Esophagus squamous epithelium (tissue), 5 donors: ENCODE measurements around the gene SMC4. TPM values are rescaled to one million over a fixed set of nuclear protein-coding genes. Genes with fewer than 3 reads are reported as not detected.

Experiments
- DNase-seq: peaks from one replicate; lab custom pipeline; 2025; lab: John Stamatoyannopoulos, UW
- H3K27ac ChIP-seq, 4 donors: fragments of 200-600 bp; sonication (generic); one replicate each; pipeline ENCODE4 v1.5.1; 2016 to 2019; ENCODE audit warnings: mild to moderate bottlenecking in 1 of 4
- H3K27me3 ChIP-seq, 4 donors: fragments of 200-600 bp; sonication (generic); 1 replicate in 3 of 4; 2 replicates in 1 of 4; pipeline versions ENCODE4 v1.5.1 to v1.6.0; 2017 to 2021; ENCODE audit warnings: antibody characterized with exemption in 1 of 4
- H3K36me3 ChIP-seq, 3 donors: fragments of 200-600 bp; sonication (generic); one replicate each; pipeline ENCODE4 v1.5.1; 2016 to 2019
- H3K4me1 ChIP-seq, 3 donors: fragments of 200-600 bp; sonication (generic); one replicate each; pipeline ENCODE4 v1.5.1; 2017 to 2019
- H3K4me3 ChIP-seq, 4 donors: fragments of 200-600 bp; sonication (generic); 1 replicate in 3 of 4; 2 replicates in 1 of 4; pipeline ENCODE4 v1.5.1; 2016 to 2019; ENCODE audit warnings: mild to moderate bottlenecking in 2 of 4, moderate library complexity in 1 of 4
- H3K9me3 ChIP-seq, 3 donors: fragments of 200-600 bp; sonication (generic); one replicate each; pipeline ENCODE4 v1.5.1; 2016 to 2019
- POLR2A ChIP-seq, 4 donors: fragments of 450-650 bp; IDR thresholded peaks; one replicate each; pipeline ENCODE4 v1.6.1; 2017; ENCODE audit warnings: antibody characterized with exemption in 4 of 4, mild to moderate bottlenecking in 4 of 4, moderate library complexity in 3 of 4
- WGBS, 2 donors: methylation state at CpG; one replicate each; pipeline ENCODE4 v1.1.5; 2018; 5-methylcytosine and 5-hydroxymethylcytosine counted together
- intact Hi-C: fragments of 100-400 bp; cut with DNase I; formaldehyde crosslinking; loops from one replicate; pipeline ENCODE4 v1.15.0; 2022
- total RNA-seq, 4 donors: library from RNA; depleted of rRNA; stranded (reverse); fragments of >200 nt; gene quantifications; one replicate each; pipeline ENCODE4 v1.1.0, GENCODE V29; 2016
- TF ChIP-seq, protein P1 (sequence below), 6 experiments: fragments of 450-650 bp in 4 of 6; fragments of 200-600 bp in 2 of 6; sonication (generic) in 2 of 6; IDR thresholded peaks; one replicate each; pipeline ENCODE4 v1.5.1; 2016 to 2019; ENCODE audit warnings: antibody characterized with exemption in 6 of 6, mild to moderate bottlenecking in 4 of 6, moderate library complexity in 4 of 6
- donor health status: DM: yes; HTN: yes; CAD: no.

SMC4 gene
- total RNA-seq, 4 donors from 2014 or later, result 50.4 to 94.8 (median 81.6) TPM

DNA sequence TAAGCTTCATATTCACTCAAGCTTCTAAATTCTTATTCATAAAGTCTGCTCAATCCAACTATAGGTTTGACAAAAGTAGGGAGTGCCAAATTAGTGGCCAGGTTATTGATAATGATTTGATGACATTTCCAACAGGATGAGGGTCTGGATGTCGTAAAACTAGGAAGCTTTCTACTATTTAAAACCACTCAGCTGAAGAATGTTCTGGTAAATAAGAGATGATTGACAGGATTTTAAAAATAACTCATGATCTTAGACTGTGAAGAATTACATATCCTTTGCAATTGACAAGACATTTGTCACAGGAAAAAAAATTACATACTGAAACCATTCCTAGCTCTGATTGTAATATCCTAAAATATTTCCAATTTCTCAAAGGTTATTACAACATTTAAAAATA, 65.5 kb downstream of the SMC4 start:
- peaks cover 0 to 2% (median 1%) of the 10 kb centered on the region in 3 donors for H3K9me3 ChIP-seq
- H3K36me3 ChIP-seq, result no peaks in the 10 kb centered on the region
- H3K4me3 ChIP-seq, result no peak overlapping the region
- H3K27ac ChIP-seq, result no peak overlapping the region
- peaks cover 0 to 25% (median 0%) of the 10 kb centered on the region in 4 donors for H3K27me3 ChIP-seq
- WGBS, 2 donors, result 45 to 83% methylated on average over 1 of the region's 1 CpG
- intact Hi-C loops, result no loop called here
- DNase-seq, result no peak
- H3K4me1 ChIP-seq, result no peaks in the 10 kb centered on the region
- TF ChIP-seq, protein P1, sequence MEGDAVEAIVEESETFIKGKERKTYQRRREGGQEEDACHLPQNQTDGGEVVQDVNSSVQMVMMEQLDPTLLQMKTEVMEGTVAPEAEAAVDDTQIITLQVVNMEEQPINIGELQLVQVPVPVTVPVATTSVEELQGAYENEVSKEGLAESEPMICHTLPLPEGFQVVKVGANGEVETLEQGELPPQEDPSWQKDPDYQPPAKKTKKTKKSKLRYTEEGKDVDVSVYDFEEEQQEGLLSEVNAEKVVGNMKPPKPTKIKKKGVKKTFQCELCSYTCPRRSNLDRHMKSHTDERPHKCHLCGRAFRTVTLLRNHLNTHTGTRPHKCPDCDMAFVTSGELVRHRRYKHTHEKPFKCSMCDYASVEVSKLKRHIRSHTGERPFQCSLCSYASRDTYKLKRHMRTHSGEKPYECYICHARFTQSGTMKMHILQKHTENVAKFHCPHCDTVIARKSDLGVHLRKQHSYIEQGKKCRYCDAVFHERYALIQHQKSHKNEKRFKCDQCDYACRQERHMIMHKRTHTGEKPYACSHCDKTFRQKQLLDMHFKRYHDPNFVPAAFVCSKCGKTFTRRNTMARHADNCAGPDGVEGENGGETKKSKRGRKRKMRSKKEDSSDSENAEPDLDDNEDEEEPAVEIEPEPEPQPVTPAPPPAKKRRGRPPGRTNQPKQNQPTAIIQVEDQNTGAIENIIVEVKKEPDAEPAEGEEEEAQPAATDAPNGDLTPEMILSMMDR (IDR thresholded peaks at IDR 0.05), result no peak
- no peak for TF ChIP-seq POLR2A (IDR thresholded peaks at IDR 0.05)

DNA sequence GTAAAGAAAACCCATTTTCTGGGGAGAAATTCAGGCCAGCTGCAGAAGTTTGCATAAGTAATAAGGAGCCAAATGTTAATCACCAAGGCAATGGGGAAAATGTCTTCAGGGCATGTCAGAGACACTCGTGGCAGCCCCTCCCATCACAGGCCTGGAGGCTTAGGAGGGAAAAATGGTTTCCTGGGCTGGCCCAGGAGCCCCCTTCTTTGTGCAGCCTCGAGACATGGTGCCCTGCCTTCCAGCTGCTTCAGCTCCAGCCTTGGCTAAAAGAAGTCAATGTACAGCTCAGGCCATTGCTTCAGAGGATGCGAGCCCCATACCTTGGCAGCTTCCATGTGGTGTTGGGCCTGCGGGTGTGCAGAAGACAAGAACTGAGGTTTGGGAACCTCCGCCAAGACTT, 70.7 kb downstream of the SMC4 start:
- Histone ChIP-seq H3K27ac (no peak overlapping the region), H3K27me3 (peaks cover 0 to 13% (median 0%) of the 10 kb centered on the region in 4 donors), H3K36me3 (no peaks in the 10 kb centered on the region), H3K4me1 (no peaks in the 10 kb centered on the region), H3K9me3 (peaks cover 0 to 15% (median 9%) of the 10 kb centered on the region in 3 donors), H3K4me3 (no peak overlapping the region)
- no peak for DNase-seq
- TF ChIP-seq, protein P1 (IDR thresholded peaks at IDR 0.05), result no peak
- TF ChIP-seq POLR2A (IDR thresholded peaks at IDR 0.05), result no peak
- WGBS, 2 donors, result 64 to 78% methylated on average over 1 to 4 of the region's 5 CpGs
- intact Hi-C loops, result no loop called here

DNA sequence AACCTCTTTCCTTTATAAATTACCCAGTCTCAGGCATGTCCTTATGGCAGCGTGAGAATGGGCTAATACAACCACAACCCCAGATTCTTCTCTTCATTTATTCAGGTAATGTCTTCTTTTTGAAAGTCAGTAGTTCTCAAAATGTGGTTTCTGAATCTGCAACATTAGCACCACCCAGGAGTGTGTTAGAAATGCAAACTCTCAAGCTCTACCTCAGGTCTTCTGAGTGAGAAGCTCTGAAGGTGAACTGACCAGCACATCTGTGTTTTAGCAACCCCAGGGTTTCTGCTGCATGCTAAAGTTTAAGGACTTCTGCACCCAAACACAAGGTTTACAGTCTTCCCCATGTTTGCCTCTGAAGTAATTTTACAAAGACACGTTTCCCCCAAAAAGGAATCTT, 72.4 kb downstream of the SMC4 start:
- peaks cover 0 to 8% (median 0%) of the 10 kb centered on the region in 4 donors for H3K27me3 ChIP-seq
- H3K4me3 ChIP-seq, result no peak overlapping the region
- H3K36me3 ChIP-seq, result no peaks in the 10 kb centered on the region
- no peak for DNase-seq
- H3K27ac ChIP-seq, result no peak overlapping the region
- TF ChIP-seq, protein P1 (IDR thresholded peaks at IDR 0.05), result no peak
- no peak for TF ChIP-seq POLR2A (IDR thresholded peaks at IDR 0.05)
- WGBS, 2 donors, result 47 to 72% methylated on average over 2 of the region's 2 CpGs
- intact Hi-C loops, result no loop called here
- H3K9me3 ChIP-seq, result peaks cover 0 to 15% (median 9%) of the 10 kb centered on the region in 3 donors
- no peaks in the 10 kb centered on the region for H3K4me1 ChIP-seq

DNA sequence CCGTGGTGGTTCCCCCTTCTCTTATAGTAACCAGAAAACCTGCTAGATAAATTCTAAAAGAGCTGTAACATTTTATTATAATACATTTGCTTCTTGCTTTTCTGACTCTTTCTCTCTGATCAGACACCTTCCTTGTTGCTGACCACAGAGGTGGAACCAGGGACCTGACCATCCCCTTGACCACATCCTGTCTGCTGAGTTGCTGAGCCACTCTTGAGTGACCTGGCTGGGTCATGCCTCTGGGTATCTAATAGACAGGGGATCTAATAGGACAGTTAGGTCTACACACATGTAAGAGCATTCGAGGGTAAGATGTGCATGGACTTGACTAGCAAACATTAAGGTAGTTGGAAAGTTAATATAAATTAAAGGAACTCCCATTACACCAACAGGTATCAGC, 72.9 kb downstream of the SMC4 start:
- no peak for TF ChIP-seq POLR2A (IDR thresholded peaks at IDR 0.05)
- TF ChIP-seq, protein P1 (IDR thresholded peaks at IDR 0.05), result no peak
- H3K9me3 ChIP-seq, result peaks cover 0 to 15% (median 9%) of the 10 kb centered on the region in 3 donors
- no peak overlapping the region for H3K27ac ChIP-seq
- DNase-seq, result no peak
- H3K36me3 ChIP-seq, result no peaks in the 10 kb centered on the region
- intact Hi-C loops, result no loop called here
- no peaks in the 10 kb centered on the region for H3K4me1 ChIP-seq
- H3K4me3 ChIP-seq, result no peak overlapping the region
- peaks cover 0 to 8% (median 0%) of the 10 kb centered on the region in 4 donors for H3K27me3 ChIP-seq
- WGBS, 2 donors, result 59 to 73% methylated on average over 2 of the region's 2 CpGs

DNA sequence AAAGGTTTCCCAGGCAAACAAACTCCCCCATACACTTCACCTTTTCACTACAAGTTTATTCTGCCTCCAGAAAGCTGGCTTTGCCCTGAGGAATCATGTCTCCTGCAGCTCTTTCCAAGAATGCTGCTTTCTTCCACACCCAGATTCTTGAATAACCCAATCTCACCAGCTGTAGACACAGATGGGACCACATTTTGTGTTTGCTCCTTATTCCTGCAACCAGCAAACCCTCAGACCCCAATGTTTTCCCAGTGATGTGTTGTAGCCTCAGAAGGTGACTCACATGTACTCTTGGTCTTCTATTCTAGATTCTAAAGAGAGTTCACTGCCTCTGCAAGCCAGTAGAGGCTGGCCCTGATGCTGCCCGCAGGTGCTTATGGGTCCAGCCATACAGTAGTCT, 73.8 kb downstream of the SMC4 start:
- intact Hi-C loops, result no loop called here
- no peak for TF ChIP-seq POLR2A (IDR thresholded peaks at IDR 0.05)
- TF ChIP-seq, protein P1 (IDR thresholded peaks at IDR 0.05), result no peak
- no peaks in the 10 kb centered on the region for H3K36me3 ChIP-seq
- H3K9me3 ChIP-seq, result peaks cover 0 to 15% (median 9%) of the 10 kb centered on the region in 3 donors
- no peak overlapping the region for H3K4me3 ChIP-seq
- WGBS, 2 donors, result 40 to 100% methylated on average over 1 of the region's 1 CpG
- no peaks in the 10 kb centered on the region for H3K4me1 ChIP-seq
- DNase-seq, result no peak
- peaks cover 0 to 5% (median 0%) of the 10 kb centered on the region in 4 donors for H3K27me3 ChIP-seq
- H3K27ac ChIP-seq, result no peak overlapping the region
